Measurements from ENCODE around the gene PHLPP1.

GRCh38 chr18:62720766-62721613 is 5.6 kb downstream of the PHLPP1 start:
- no peak for TF ChIP-seq CTCF (conservative IDR thresholded peaks at IDR 0.05; ENCODE audit: low read length)
- TF ChIP-seq EZH2phosphoT487 (IDR thresholded peaks at IDR 0.05; ENCODE audit: borderline replicate concordance, low read depth, low read length): no peak

All from OCI-LY7 (cell line).